ENCODE data around the gene CRYGC. TPM values are rescaled to one million over a fixed set of nuclear protein-coding genes. Genes with fewer than 3 reads are reported as not detected.

Gene CRYGC
- total and polyA plus RNA-seq, 2 of the 13 experiments (the other 11 are each of a cell fraction or from before 2014, with no cell fraction given), result 0.20 to 0.27 TPM

- TF ChIP-seq, protein P1, sequence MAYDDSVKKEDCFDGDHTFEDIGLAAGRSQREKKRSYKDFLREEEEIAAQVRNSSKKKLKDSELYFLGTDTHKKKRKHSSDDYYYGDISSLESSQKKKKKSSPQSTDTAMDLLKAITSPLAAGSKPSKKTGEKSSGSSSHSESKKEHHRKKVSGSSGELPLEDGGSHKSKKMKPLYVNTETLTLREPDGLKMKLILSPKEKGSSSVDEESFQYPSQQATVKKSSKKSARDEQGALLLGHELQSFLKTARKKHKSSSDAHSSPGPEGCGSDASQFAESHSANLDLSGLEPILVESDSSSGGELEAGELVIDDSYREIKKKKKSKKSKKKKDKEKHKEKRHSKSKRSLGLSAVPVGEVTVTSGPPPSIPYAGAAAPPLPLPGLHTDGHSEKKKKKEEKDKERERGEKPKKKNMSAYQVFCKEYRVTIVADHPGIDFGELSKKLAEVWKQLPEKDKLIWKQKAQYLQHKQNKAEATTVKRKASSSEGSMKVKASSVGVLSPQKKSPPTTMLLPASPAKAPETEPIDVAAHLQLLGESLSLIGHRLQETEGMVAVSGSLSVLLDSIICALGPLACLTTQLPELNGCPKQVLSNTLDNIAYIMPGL (CRISPR knock-in tag; IDR thresholded peaks at IDR 0.05; ENCODE audit: borderline replicate concordance in 1 of 2, low read depth in 1 of 2), result peak in 1 of 2 experiments; percentile 37; a peak in 1 of 4 replicates
- TF ChIP-seq, protein P2, sequence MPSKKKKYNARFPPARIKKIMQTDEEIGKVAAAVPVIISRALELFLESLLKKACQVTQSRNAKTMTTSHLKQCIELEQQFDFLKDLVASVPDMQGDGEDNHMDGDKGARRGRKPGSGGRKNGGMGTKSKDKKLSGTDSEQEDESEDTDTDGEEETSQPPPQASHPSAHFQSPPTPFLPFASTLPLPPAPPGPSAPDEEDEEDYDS (CRISPR knock-in tag; IDR thresholded peaks at IDR 0.05), result peak; percentile 26; the same call in 1 of the 2 replicates
- TF ChIP-seq, protein P3, sequence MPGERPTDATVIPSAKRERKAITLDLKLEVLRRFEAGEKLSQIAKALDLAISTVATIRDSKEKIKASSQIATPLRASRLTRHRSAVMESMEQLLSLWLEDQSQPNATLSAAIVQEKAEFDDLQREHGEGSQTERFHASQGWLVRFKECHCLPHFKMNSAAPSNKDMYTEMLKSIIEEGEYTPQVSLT (CRISPR knock-in tag; IDR thresholded peaks at IDR 0.05; ENCODE audit: borderline replicate concordance, low read depth), result no peak
- TF ChIP-seq SP5 (CRISPR knock-in tag; IDR thresholded peaks at IDR 0.05; ENCODE audit: borderline replicate concordance, low read depth) (no peak), KDM6A (CRISPR knock-in tag; IDR thresholded peaks at IDR 0.05; ENCODE audit: low read depth) (no peak), ZNF777 (CRISPR knock-in tag; IDR thresholded peaks at IDR 0.05) (no peak), ZNF790 (CRISPR knock-in tag; IDR thresholded peaks at IDR 0.05; ENCODE audit: borderline replicate concordance) (no peak), HMG20B (CRISPR knock-in tag; conservative IDR thresholded peaks at IDR 0.05) (peak; percentile 66; the same call in 1 of the 2 replicates), ZNF205 (CRISPR knock-in tag; IDR thresholded peaks at IDR 0.05) (peak; percentile 67), ZNF513 (CRISPR knock-in tag; conservative IDR thresholded peaks at IDR 0.05) (no peak), ZNF143 (CRISPR knock-in tag; IDR thresholded peaks at IDR 0.05) (no peak), SP2 (CRISPR knock-in tag; IDR thresholded peaks at IDR 0.05) (no peak), SP140L (CRISPR knock-in tag; IDR thresholded peaks at IDR 0.05; ENCODE audit: borderline replicate concordance) (no peak), ZNF432 (CRISPR knock-in tag; IDR thresholded peaks at IDR 0.05; ENCODE audit: borderline replicate concordance) (no peak), ZNF703 (CRISPR knock-in tag; IDR thresholded peaks at IDR 0.05; ENCODE audit: borderline replicate concordance) (no peak), RBAK (CRISPR knock-in tag; IDR thresholded peaks at IDR 0.05) (no peak), NR1H2 (CRISPR knock-in tag; IDR thresholded peaks at IDR 0.05; ENCODE audit: borderline replicate concordance, low read depth) (no peak), HOXA7 (CRISPR knock-in tag; IDR thresholded peaks at IDR 0.05) (no peak), DNMT3B (CRISPR knock-in tag; conservative IDR thresholded peaks at IDR 0.05) (no peak)
- TF ChIP-seq, protein P4, sequence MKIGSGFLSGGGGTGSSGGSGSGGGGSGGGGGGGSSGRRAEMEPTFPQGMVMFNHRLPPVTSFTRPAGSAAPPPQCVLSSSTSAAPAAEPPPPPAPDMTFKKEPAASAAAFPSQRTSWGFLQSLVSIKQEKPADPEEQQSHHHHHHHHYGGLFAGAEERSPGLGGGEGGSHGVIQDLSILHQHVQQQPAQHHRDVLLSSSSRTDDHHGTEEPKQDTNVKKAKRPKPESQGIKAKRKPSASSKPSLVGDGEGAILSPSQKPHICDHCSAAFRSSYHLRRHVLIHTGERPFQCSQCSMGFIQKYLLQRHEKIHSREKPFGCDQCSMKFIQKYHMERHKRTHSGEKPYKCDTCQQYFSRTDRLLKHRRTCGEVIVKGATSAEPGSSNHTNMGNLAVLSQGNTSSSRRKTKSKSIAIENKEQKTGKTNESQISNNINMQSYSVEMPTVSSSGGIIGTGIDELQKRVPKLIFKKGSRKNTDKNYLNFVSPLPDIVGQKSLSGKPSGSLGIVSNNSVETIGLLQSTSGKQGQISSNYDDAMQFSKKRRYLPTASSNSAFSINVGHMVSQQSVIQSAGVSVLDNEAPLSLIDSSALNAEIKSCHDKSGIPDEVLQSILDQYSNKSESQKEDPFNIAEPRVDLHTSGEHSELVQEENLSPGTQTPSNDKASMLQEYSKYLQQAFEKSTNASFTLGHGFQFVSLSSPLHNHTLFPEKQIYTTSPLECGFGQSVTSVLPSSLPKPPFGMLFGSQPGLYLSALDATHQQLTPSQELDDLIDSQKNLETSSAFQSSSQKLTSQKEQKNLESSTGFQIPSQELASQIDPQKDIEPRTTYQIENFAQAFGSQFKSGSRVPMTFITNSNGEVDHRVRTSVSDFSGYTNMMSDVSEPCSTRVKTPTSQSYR (CRISPR knock-in tag; IDR thresholded peaks at IDR 0.05; ENCODE audit: borderline replicate concordance), result no peak
- TF ChIP-seq, protein P5, sequence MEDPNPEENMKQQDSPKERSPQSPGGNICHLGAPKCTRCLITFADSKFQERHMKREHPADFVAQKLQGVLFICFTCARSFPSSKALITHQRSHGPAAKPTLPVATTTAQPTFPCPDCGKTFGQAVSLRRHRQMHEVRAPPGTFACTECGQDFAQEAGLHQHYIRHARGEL (CRISPR knock-in tag; IDR thresholded peaks at IDR 0.05), result no peak
These were observed 13.5 kb upstream of the CRYGC start (continued) for GRCh38 chr2:208142925-208143799.

Measured in HepG2 (cell line).